DMS79 treated with DMSO at 0.1 percent for 48 hours (cell line): ENCODE data around the gene TPX2.
"Not testable (repeated sequence)": the region's sequence is repeated elsewhere in the genome, so short reads cannot be mapped to it uniquely, and the experiment has no call there.

Experiments used
- DNase-seq: peaks from one replicate; lab custom pipeline; 2025; lab: John Stamatoyannopoulos, UW

The TPX2 gene

GRCh38 chr20:31719644-31720485 is 19.2 kb upstream of the TPX2 start:
- DNase-seq: no peak

- DNase-seq: peak; percentile 33
Observed at GRCh38 chr20:31720486-31721407, 18.3 kb upstream of the TPX2 start.

GRCh38 chr20:31721408-31722256 is 17.5 kb upstream of the TPX2 start:
- DNase-seq: peak; percentile 61

- peak; percentile 88 for DNase-seq
Observed at GRCh38 chr20:31722257-31723068, 16.6 kb upstream of the TPX2 start, which contains the start of gene BCL2L1. Gene BCL2L1 (minus strand): TSS chr20:31722868. CDS start chr20:31722218, 650 bp downstream.

- DNase-seq: no peak
Observed at GRCh38 chr20:31723069-31723318, 16.1 kb upstream of the TPX2 start.

- peak; percentile 97 for DNase-seq
Observed at GRCh38 chr20:31723319-31724078, 15.6 kb upstream of the TPX2 start.

GRCh38 chr20:31731321-31731717 is 7.8 kb upstream of the TPX2 start:
- no peak for DNase-seq

- DNase-seq: no peak
Observed at GRCh38 chr20:31739550-31739977, 474 bp downstream of the TPX2 start.

GRCh38 chr20:31740208-31740607 is 1.1 kb downstream of the TPX2 start:
- peak; percentile 33 for DNase-seq

- DNase-seq: no peak
Observed at GRCh38 chr20:31740656-31741323, 1.7 kb downstream of the TPX2 start.

- DNase-seq: no peak
Observed at GRCh38 chr20:31746068-31746878, 7.2 kb downstream of the TPX2 start.

GRCh38 chr20:31747028-31747427 is 7.9 kb downstream of the TPX2 start:
- DNase-seq: not testable (repeated sequence)

GRCh38 chr20:31747640-31748039 is 8.6 kb downstream of the TPX2 start:
- no peak for DNase-seq

- DNase-seq: no peak
Observed at GRCh38 chr20:31749223-31749622, 10.1 kb downstream of the TPX2 start.

- no peak for DNase-seq
Observed at GRCh38 chr20:31751126-31751525, 12.0 kb downstream of the TPX2 start.

- no peak for DNase-seq
Observed at GRCh38 chr20:31757254-31757653, 18.2 kb downstream of the TPX2 start.

GRCh38 chr20:31758521-31758920 is 19.4 kb downstream of the TPX2 start:
- DNase-seq: no peak

GRCh38 chr20:31758991-31759390 is 19.9 kb downstream of the TPX2 start:
- no peak for DNase-seq
